HEK293 (cell line): ENCODE data around the gene ABCA2.

Experiments
- KLF1 ChIP-seq: fragments of 450-650 bp; formaldehyde crosslinking; IDR thresholded peaks from 2 replicates; pipeline ENCODE4 v1.5.1; 2016; ENCODE audit warnings: missing biosample characterization, missing genetic modification characterization
- KLF10 ChIP-seq: fragments of 450-650 bp; IDR thresholded peaks from 2 replicates; pipeline ENCODE4 v1.5.1; 2018; ENCODE audit warnings: missing biosample characterization, mild to moderate bottlenecking, missing genetic modification characterization
- KLF16 ChIP-seq: fragments of 450-650 bp; formaldehyde crosslinking; IDR thresholded peaks from 2 replicates; pipeline ENCODE4 v1.5.1; 2017; ENCODE audit warnings: missing biosample characterization, missing genetic modification characterization
- OVOL3 ChIP-seq: fragments of 450-650 bp; formaldehyde crosslinking; IDR thresholded peaks from 2 replicates; pipeline ENCODE4 v1.5.1; 2016; ENCODE audit warnings: missing biosample characterization, missing genetic modification characterization
- PRDM1 ChIP-seq: fragments of 450-650 bp; formaldehyde crosslinking; IDR thresholded peaks from 2 replicates; pipeline ENCODE4; 2016; ENCODE audit warnings: missing biosample characterization, missing genetic modification characterization
- YY2 ChIP-seq: fragments of 450-650 bp; formaldehyde crosslinking; IDR thresholded peaks from 2 replicates; pipeline ENCODE4 v1.5.1; 2016; ENCODE audit warnings: missing biosample characterization, missing genetic modification characterization
- ZNF140 ChIP-seq: fragments of 450-650 bp; formaldehyde crosslinking; IDR thresholded peaks from 2 replicates; pipeline ENCODE4 v1.5.1; 2016; ENCODE audit warnings: missing biosample characterization, missing genetic modification characterization
- ZNF174 ChIP-seq: fragments of 450-650 bp; formaldehyde crosslinking; IDR thresholded peaks from 2 replicates; pipeline ENCODE4 v1.5.0; 2017; ENCODE audit warnings: missing biosample characterization, mild to moderate bottlenecking, missing genetic modification characterization
- ZNF184 ChIP-seq: fragments of 450-650 bp; IDR thresholded peaks from 2 replicates; pipeline ENCODE4 v1.5.1; 2018; ENCODE audit warnings: missing biosample characterization, mild to moderate bottlenecking, missing genetic modification characterization
- ZNF221 ChIP-seq: fragments of 450-650 bp; formaldehyde crosslinking; IDR thresholded peaks from 2 replicates; pipeline ENCODE4 v1.5.1; 2017; ENCODE audit warnings: missing biosample characterization, missing genetic modification characterization, borderline replicate concordance
- ZNF341 ChIP-seq: fragments of 450-650 bp; formaldehyde crosslinking; IDR thresholded peaks from 2 replicates; pipeline ENCODE4; 2016; ENCODE audit warnings: low read depth, missing biosample characterization, missing genetic modification characterization
- ZNF354C ChIP-seq: fragments of 450-650 bp; formaldehyde crosslinking; IDR thresholded peaks from 2 replicates; pipeline ENCODE4 v1.5.1; 2016; ENCODE audit warnings: missing biosample characterization, missing genetic modification characterization, low read depth, borderline replicate concordance
- ZNF549 ChIP-seq: fragments of 450-650 bp; IDR thresholded peaks from 2 replicates; pipeline ENCODE4 v1.5.1; 2018; ENCODE audit warnings: missing biosample characterization, missing genetic modification characterization, mild to moderate bottlenecking, inconsistent platforms, moderate library complexity
- ZNF629 ChIP-seq: fragments of 450-650 bp; formaldehyde crosslinking; IDR thresholded peaks from 2 replicates; pipeline ENCODE4 v1.5.1; 2017; ENCODE audit warnings: missing biosample characterization, missing genetic modification characterization
- ZSCAN30 ChIP-seq: fragments of 450-650 bp; IDR thresholded peaks from 2 replicates; pipeline ENCODE4 v1.5.1; 2018; ENCODE audit warnings: missing biosample characterization, mild to moderate bottlenecking, missing genetic modification characterization, moderate library complexity
- TF ChIP-seq, protein P1 (sequence below): fragments of 450-650 bp; formaldehyde crosslinking; IDR thresholded peaks from 2 replicates; pipeline ENCODE4 v1.5.1; 2017; ENCODE audit warnings: missing biosample characterization, missing genetic modification characterization
- TF ChIP-seq, protein P2 (sequence below): fragments of 450-650 bp; formaldehyde crosslinking; IDR thresholded peaks from 2 replicates; pipeline ENCODE4 v1.5.1; 2016; ENCODE audit warnings: missing biosample characterization, missing genetic modification characterization
- TF ChIP-seq, protein P3 (sequence below): fragments of 450-650 bp; formaldehyde crosslinking; IDR thresholded peaks from 2 replicates; pipeline ENCODE4 v1.5.1; 2016; ENCODE audit warnings: missing biosample characterization, missing genetic modification characterization, low read depth
- TF ChIP-seq, protein P4 (sequence below): fragments of 450-650 bp; formaldehyde crosslinking; IDR thresholded peaks from 2 replicates; pipeline ENCODE4 v1.5.1; 2016; ENCODE audit warnings: missing biosample characterization, missing genetic modification characterization
- TF ChIP-seq, protein P5 (sequence below): fragments of 450-650 bp; formaldehyde crosslinking; IDR thresholded peaks from 2 replicates; pipeline ENCODE4 v1.5.1; 2016; ENCODE audit warnings: missing biosample characterization, missing genetic modification characterization
- TF ChIP-seq, protein P6 (sequence below): fragments of 450-650 bp; formaldehyde crosslinking; IDR thresholded peaks from 2 replicates; pipeline ENCODE4 v1.5.1; 2016; ENCODE audit warnings: missing biosample characterization, missing genetic modification characterization, borderline replicate concordance
- TF ChIP-seq, protein P7 (sequence below): fragments of 450-650 bp; formaldehyde crosslinking; IDR thresholded peaks from 2 replicates; pipeline ENCODE4 v1.5.1; 2016; ENCODE audit warnings: missing biosample characterization, missing genetic modification characterization
- TF ChIP-seq, protein P8 (sequence below): fragments of 450-650 bp; formaldehyde crosslinking; IDR thresholded peaks from 2 replicates; pipeline ENCODE4 v1.5.1; 2017; ENCODE audit warnings: missing biosample characterization, missing genetic modification characterization

ABCA2 gene

DNA sequence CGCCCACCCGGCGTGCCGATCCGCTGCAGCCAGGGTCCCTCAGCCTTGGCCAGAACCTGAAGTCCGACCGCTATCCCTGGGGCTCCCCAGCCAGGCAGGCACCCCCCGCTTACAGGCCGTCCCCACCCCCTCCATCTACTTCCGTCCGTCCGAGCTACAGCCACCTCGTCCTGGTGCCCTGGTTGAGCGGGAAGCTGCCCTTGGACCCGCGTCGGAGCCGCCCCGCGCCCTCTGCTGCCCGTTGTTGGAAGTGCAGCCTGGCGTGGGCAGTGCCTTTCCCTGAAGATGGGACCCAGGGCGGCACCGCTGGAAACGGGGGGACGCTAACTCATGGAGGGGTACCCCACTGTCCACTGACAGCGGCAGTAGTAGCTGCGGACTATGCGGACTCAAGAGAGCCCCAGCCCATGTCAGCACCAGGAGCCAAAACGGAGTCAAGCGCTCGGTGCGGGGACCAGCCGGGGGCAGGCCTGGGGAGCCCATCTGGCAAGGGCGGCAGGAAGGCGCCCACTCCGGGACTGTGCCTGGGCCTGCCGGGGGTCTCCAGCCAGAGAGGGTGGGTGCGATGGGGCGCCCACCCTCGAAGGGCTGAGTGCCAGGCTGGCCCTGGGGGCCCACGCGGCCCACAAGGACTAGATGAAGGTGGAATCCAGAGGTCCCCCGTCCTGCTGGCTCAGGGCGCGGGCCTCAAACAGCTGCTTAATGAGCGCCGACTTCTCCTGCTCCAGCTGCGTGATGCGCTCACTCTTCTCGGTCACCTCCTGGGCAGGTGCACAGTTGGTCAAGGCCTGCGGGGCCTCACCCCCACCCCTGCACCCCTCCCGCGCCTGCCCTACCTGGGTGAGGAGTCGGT lies 36.2 kb upstream of the ABCA2 start (continued):
- TF ChIP-seq, protein P1, sequence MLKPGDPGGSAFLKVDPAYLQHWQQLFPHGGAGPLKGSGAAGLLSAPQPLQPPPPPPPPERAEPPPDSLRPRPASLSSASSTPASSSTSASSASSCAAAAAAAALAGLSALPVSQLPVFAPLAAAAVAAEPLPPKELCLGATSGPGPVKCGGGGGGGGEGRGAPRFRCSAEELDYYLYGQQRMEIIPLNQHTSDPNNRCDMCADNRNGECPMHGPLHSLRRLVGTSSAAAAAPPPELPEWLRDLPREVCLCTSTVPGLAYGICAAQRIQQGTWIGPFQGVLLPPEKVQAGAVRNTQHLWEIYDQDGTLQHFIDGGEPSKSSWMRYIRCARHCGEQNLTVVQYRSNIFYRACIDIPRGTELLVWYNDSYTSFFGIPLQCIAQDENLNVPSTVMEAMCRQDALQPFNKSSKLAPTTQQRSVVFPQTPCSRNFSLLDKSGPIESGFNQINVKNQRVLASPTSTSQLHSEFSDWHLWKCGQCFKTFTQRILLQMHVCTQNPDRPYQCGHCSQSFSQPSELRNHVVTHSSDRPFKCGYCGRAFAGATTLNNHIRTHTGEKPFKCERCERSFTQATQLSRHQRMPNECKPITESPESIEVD (tag by site-specific recombination) = no peak
- TF ChIP-seq, protein P2, sequence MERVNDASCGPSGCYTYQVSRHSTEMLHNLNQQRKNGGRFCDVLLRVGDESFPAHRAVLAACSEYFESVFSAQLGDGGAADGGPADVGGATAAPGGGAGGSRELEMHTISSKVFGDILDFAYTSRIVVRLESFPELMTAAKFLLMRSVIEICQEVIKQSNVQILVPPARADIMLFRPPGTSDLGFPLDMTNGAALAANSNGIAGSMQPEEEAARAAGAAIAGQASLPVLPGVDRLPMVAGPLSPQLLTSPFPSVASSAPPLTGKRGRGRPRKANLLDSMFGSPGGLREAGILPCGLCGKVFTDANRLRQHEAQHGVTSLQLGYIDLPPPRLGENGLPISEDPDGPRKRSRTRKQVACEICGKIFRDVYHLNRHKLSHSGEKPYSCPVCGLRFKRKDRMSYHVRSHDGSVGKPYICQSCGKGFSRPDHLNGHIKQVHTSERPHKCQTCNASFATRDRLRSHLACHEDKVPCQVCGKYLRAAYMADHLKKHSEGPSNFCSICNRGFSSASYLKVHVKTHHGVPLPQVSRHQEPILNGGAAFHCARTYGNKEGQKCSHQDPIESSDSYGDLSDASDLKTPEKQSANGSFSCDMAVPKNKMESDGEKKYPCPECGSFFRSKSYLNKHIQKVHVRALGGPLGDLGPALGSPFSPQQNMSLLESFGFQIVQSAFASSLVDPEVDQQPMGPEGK (tag by site-specific recombination) = no peak
- no peak for TF ChIP-seq ZSCAN30 (tag by site-specific recombination)
- no peak for TF ChIP-seq ZNF341 (tag by site-specific recombination)
- TF ChIP-seq, protein P3, sequence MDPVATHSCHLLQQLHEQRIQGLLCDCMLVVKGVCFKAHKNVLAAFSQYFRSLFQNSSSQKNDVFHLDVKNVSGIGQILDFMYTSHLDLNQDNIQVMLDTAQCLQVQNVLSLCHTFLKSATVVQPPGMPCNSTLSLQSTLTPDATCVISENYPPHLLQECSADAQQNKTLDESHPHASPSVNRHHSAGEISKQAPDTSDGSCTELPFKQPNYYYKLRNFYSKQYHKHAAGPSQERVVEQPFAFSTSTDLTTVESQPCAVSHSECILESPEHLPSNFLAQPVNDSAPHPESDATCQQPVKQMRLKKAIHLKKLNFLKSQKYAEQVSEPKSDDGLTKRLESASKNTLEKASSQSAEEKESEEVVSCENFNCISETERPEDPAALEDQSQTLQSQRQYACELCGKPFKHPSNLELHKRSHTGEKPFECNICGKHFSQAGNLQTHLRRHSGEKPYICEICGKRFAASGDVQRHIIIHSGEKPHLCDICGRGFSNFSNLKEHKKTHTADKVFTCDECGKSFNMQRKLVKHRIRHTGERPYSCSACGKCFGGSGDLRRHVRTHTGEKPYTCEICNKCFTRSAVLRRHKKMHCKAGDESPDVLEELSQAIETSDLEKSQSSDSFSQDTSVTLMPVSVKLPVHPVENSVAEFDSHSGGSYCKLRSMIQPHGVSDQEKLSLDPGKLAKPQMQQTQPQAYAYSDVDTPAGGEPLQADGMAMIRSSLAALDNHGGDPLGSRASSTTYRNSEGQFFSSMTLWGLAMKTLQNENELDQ (tag by site-specific recombination) = no peak
- TF ChIP-seq ZNF221 (tag by site-specific recombination) = no peak
- no peak for TF ChIP-seq ZNF629 (tag by site-specific recombination)
- TF ChIP-seq, protein P4, sequence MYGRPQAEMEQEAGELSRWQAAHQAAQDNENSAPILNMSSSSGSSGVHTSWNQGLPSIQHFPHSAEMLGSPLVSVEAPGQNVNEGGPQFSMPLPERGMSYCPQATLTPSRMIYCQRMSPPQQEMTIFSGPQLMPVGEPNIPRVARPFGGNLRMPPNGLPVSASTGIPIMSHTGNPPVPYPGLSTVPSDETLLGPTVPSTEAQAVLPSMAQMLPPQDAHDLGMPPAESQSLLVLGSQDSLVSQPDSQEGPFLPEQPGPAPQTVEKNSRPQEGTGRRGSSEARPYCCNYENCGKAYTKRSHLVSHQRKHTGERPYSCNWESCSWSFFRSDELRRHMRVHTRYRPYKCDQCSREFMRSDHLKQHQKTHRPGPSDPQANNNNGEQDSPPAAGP = peak; percentile 24; the same call in 1 of the 2 replicates
- no peak for TF ChIP-seq KLF10 (tag by site-specific recombination)
- TF ChIP-seq, protein P5, sequence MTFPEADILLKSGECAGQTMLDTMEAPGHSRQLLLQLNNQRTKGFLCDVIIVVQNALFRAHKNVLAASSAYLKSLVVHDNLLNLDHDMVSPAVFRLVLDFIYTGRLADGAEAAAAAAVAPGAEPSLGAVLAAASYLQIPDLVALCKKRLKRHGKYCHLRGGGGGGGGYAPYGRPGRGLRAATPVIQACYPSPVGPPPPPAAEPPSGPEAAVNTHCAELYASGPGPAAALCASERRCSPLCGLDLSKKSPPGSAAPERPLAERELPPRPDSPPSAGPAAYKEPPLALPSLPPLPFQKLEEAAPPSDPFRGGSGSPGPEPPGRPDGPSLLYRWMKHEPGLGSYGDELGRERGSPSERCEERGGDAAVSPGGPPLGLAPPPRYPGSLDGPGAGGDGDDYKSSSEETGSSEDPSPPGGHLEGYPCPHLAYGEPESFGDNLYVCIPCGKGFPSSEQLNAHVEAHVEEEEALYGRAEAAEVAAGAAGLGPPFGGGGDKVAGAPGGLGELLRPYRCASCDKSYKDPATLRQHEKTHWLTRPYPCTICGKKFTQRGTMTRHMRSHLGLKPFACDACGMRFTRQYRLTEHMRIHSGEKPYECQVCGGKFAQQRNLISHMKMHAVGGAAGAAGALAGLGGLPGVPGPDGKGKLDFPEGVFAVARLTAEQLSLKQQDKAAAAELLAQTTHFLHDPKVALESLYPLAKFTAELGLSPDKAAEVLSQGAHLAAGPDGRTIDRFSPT = peak; percentile 85
- no peak for TF ChIP-seq ZNF174 (tag by site-specific recombination)
- no peak for TF ChIP-seq KLF16
- TF ChIP-seq ZNF549 = no peak
- TF ChIP-seq, protein P6, sequence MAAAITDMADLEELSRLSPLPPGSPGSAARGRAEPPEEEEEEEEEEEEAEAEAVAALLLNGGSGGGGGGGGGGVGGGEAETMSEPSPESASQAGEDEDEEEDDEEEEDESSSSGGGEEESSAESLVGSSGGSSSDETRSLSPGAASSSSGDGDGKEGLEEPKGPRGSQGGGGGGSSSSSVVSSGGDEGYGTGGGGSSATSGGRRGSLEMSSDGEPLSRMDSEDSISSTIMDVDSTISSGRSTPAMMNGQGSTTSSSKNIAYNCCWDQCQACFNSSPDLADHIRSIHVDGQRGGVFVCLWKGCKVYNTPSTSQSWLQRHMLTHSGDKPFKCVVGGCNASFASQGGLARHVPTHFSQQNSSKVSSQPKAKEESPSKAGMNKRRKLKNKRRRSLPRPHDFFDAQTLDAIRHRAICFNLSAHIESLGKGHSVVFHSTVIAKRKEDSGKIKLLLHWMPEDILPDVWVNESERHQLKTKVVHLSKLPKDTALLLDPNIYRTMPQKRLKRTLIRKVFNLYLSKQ (tag by site-specific recombination) = no peak
- TF ChIP-seq ZNF354C (tag by site-specific recombination) = no peak
- TF ChIP-seq, protein P7, sequence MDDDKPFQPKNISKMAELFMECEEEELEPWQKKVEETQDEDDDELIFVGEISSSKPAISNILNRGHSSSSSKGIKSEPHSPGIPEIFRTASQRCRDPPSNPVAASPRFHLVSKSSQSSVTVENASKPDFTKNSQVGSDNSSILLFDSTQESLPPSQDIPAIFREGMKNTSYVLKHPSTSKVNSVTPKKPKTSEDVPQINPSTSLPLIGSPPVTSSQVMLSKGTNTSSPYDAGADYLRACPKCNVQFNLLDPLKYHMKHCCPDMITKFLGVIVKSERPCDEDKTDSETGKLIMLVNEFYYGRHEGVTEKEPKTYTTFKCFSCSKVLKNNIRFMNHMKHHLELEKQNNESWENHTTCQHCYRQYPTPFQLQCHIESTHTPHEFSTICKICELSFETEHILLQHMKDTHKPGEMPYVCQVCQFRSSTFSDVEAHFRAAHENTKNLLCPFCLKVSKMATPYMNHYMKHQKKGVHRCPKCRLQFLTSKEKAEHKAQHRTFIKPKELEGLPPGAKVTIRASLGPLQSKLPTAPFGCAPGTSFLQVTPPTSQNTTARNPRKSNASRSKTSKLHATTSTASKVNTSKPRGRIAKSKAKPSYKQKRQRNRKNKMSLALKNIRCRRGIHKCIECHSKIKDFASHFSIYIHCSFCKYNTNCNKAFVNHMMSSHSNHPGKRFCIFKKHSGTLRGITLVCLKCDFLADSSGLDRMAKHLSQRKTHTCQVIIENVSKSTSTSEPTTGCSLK (tag by site-specific recombination) = no peak
- TF ChIP-seq, protein P8, sequence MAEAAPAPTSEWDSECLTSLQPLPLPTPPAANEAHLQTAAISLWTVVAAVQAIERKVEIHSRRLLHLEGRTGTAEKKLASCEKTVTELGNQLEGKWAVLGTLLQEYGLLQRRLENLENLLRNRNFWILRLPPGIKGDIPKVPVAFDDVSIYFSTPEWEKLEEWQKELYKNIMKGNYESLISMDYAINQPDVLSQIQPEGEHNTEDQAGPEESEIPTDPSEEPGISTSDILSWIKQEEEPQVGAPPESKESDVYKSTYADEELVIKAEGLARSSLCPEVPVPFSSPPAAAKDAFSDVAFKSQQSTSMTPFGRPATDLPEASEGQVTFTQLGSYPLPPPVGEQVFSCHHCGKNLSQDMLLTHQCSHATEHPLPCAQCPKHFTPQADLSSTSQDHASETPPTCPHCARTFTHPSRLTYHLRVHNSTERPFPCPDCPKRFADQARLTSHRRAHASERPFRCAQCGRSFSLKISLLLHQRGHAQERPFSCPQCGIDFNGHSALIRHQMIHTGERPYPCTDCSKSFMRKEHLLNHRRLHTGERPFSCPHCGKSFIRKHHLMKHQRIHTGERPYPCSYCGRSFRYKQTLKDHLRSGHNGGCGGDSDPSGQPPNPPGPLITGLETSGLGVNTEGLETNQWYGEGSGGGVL (tag by site-specific recombination) = no peak
- no peak for TF ChIP-seq PRDM1 (tag by site-specific recombination)
- TF ChIP-seq ZNF184 (tag by site-specific recombination) = no peak
- TF ChIP-seq YY2 = no peak
- TF ChIP-seq ZNF140 (tag by site-specific recombination) = no peak
- 0 out of 2 replicates have a peak, but pooled peaks have one; percentile 22 for TF ChIP-seq KLF1
- no peak for TF ChIP-seq OVOL3 (tag by site-specific recombination)
